A549 (cell line): ENCODE measurements around the gene GDF2. TPM values are rescaled to one million over a fixed set of nuclear protein-coding genes. Genes with fewer than 3 reads are reported as not detected.

Experiments used
- ATAC-seq, 2 experiments: fragments of 200-7000 bp in 1 of 2; fragments of >200 bp in 1 of 2; cut with Nextera tagmentation in 1 of 2; cut with Tn5 transposase in 1 of 2; 3 replicates each; pipeline versions ENCODE4 v1.8.0 to v1.9.1; 2018 to 2020; ENCODE audit warnings: mild to moderate bottlenecking in 1 of 2, moderate library complexity in 1 of 2
- CTCF ChIA-PET: fragments of 300-600 bp; sonication (Branson Sonifier 250); formaldehyde crosslinking; extraction: SDS; loops from one replicate; lab custom pipeline; 2021; ENCODE audit warnings: antibody characterized with exemption, inconsistent platforms; lab: Yijun Ruan, JAX
- POLR2A ChIA-PET: fragments of 350-600 bp; formaldehyde crosslinking; extraction: SDS; loops from one replicate; lab custom pipeline; 2021; ENCODE audit warnings: antibody characterized with exemption, inconsistent platforms; lab: Yijun Ruan, JAX
- DNase-seq, 2 experiments: peaks; one replicate each; pipeline versions ENCODE4 v3.0.0 to v3.0.0-alpha.2; 2011 to 2016; ENCODE audit warnings: low read depth in 1 of 2, low spot score in 1 of 2
- FAIRE-seq: peaks from 2 replicates; lab custom pipeline; 2011; peaks lifted over from hg19 to GRCh38; lab: Jason Lieb, UNC
- H3K27ac ChIP-seq, 2 experiments: fragments of >200 bp; sonication (Bioruptor Twin); formaldehyde crosslinking; 3 replicates each; pipeline ENCODE4 v1.5.1; 2016 to 2017
- H3K4me1 ChIP-seq: fragments of >200 bp; sonication (Bioruptor Twin); formaldehyde crosslinking; 3 replicates; pipeline ENCODE4 v1.6.1; 2016
- H3K4me2 ChIP-seq: fragments of >200 bp; sonication (Bioruptor Twin); formaldehyde crosslinking; 3 replicates; pipeline ENCODE4 v1.6.1; 2016
- H3K4me3 ChIP-seq: fragments of >200 bp; sonication (Bioruptor Twin); formaldehyde crosslinking; 3 replicates; pipeline ENCODE4 v1.5.1; 2016
- H3K9me3 ChIP-seq: fragments of >200 bp; sonication (Bioruptor Twin); formaldehyde crosslinking; 3 replicates; pipeline ENCODE4 v1.6.1; 2016
- CBX8 ChIP-seq: fragments of 200-600 bp; sonication (generic); IDR thresholded peaks from 2 replicates; pipeline ENCODE4 v1.6.1; 2016
- CEBPB ChIP-seq, 2 experiments: fragments of >200 bp in 1 of 2; sonication (Bioruptor Twin) in 1 of 2; formaldehyde crosslinking in 1 of 2; IDR thresholded peaks; 2 replicates each; pipeline ENCODE4 v1.6.1; 2012 to 2016
- CHD4 ChIP-seq: fragments of 200-600 bp; sonication (generic); IDR thresholded peaks from 2 replicates; pipeline ENCODE4 v1.6.1; 2016; ENCODE audit warnings: antibody characterized with exemption, mild to moderate bottlenecking, borderline replicate concordance
- EHMT2 ChIP-seq: fragments of 200-600 bp; sonication (generic); IDR thresholded peaks from 2 replicates; pipeline ENCODE4 v1.6.1; 2016; ENCODE audit warnings: antibody characterized with exemption, low read depth, mild to moderate bottlenecking, moderate library complexity
- ESRRA ChIP-seq: fragments of 150-350 bp; IDR thresholded peaks from 2 replicates; pipeline ENCODE4 v1.6.1; 2014; ENCODE audit warnings: mild to moderate bottlenecking, low read length, borderline replicate concordance
- FOSB ChIP-seq: fragments of 250-450 bp; sonication (Bioruptor Pico); IDR thresholded peaks from 2 replicates; pipeline ENCODE4 v1.5.0; 2020; ENCODE audit warnings: mild to moderate bottlenecking, moderate library complexity
- HEYL ChIP-seq: fragments of 250-450 bp; sonication (Bioruptor Pico); IDR thresholded peaks from 2 replicates; pipeline ENCODE4 v1.8.0; 2021; ENCODE audit warnings: mild to moderate bottlenecking, moderate library complexity
- HMGXB4 ChIP-seq: fragments of 250-450 bp; sonication (Bioruptor Pico); IDR thresholded peaks from 2 replicates; pipeline ENCODE4 v1.5.0; 2021; ENCODE audit warnings: mild to moderate bottlenecking, moderate library complexity, borderline replicate concordance
- KDM1A ChIP-seq: fragments of 200-600 bp; sonication (generic); IDR thresholded peaks from 2 replicates; pipeline ENCODE4 v1.6.1; 2016; ENCODE audit warnings: low read depth, mild to moderate bottlenecking
- MAFK ChIP-seq: fragments of 450-650 bp; IDR thresholded peaks from 2 replicates; pipeline ENCODE4 v1.6.1; 2014; ENCODE audit not compliant: partially characterized antibody
- MAZ ChIP-seq: fragments of 150-350 bp; IDR thresholded peaks from 2 replicates; pipeline ENCODE4 v1.6.1; 2014; ENCODE audit warnings: antibody characterized with exemption, low read depth, low read length, borderline replicate concordance
- NPAS2 ChIP-seq: fragments of 250-450 bp; sonication (Bioruptor Pico); IDR thresholded peaks from 2 replicates; pipeline ENCODE4 v1.8.0; 2022; ENCODE audit warnings: mild to moderate bottlenecking, moderate library complexity, borderline replicate concordance
- PBX3 ChIP-seq: IDR thresholded peaks from 2 replicates; pipeline ENCODE4 v1.6.1; 2012
- PHF8 ChIP-seq: fragments of 200-600 bp; sonication (generic); IDR thresholded peaks from 2 replicates; pipeline ENCODE4 v1.6.1; 2016; ENCODE audit warnings: low read depth, mild to moderate bottlenecking, antibody characterized with exemption, moderate library complexity, borderline replicate concordance
- POLR2AphosphoS2 ChIP-seq: conservative IDR thresholded peaks from 2 replicates; pipeline ENCODE4 v1.6.1; 2012; ENCODE audit warnings: low read length, improper control_type of control experiment, inconsistent platforms
- REST ChIP-seq: fragments of 200-600 bp; sonication (generic); IDR thresholded peaks from 2 replicates; pipeline ENCODE4 v1.6.1; 2016; ENCODE audit warnings: antibody characterized with exemption, mild to moderate bottlenecking, moderate library complexity
- RNF2 ChIP-seq: fragments of 200-600 bp; sonication (generic); IDR thresholded peaks from 2 replicates; pipeline ENCODE4 v1.6.1; 2016; ENCODE audit warnings: low read depth, mild to moderate bottlenecking, antibody characterized with exemption, moderate library complexity, borderline replicate concordance
- TFCP2L1 ChIP-seq: fragments of 250-450 bp; sonication (Bioruptor Pico); IDR thresholded peaks from 2 replicates; pipeline ENCODE4 v1.5.0; 2021; ENCODE audit warnings: mild to moderate bottlenecking
- WGBS: methylation state at CpG from one replicate; pipeline ENCODE4 v1.1.6; 2017; ENCODE audit errors: missing lambda C conversion rate; 5-methylcytosine and 5-hydroxymethylcytosine counted together
- polyA plus RNA-seq, 4 experiments: library from polyadenylated mRNA; depleted of rRNA in 3 of 4; stranded (reverse); fragments of >200 nt; fragmentation: RNase III in 1 of 4; extraction: RNeasy Plus Mini Kit Qiagen cat#74134 plus additional on column Dnase treatment in 1 of 4; gene quantifications; 2 replicates in 3 of 4; 3 replicates in 1 of 4; pipeline ENCODE4 v1.2.3, GENCODE V29; 2011 to 2017
- TF ChIP-seq, protein P1 (sequence below): fragments of 150-350 bp; IDR thresholded peaks from 2 replicates; pipeline ENCODE4 v1.6.1; 2014; ENCODE audit warnings: low read depth, mild to moderate bottlenecking, low read length
- TF ChIP-seq, protein P2 (sequence below): IDR thresholded peaks from 2 replicates; pipeline ENCODE4 v1.6.1; 2012

GDF2 gene
- polyA plus RNA-seq, 2 of the 4 experiments (the other 2 are of a cell fraction) = not detected

DNA sequence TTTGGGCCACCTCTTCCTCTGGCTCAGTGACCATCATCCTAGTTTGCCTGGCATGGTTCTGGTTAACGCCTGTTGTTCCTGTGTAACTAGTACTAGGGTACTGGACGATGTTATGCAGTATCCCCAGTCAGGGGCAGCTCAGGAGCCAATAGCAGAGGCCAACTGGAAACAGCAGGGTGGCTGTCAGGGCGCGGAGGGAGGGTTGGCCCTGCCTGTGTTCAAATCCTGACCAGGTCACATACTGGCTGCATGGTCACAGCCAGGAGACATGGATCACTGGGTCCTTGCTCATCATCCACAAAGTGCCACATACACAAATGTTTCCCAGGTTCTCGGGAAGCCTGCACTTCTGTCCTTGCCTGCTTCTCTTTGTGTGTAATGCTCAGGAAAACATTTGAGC is 13.7 kb downstream of the GDF2 start:
- no peak for TF ChIP-seq HMGXB4 (CRISPR knock-in tag)
- no peak for TF ChIP-seq POLR2AphosphoS2
- TF ChIP-seq PHF8 = no peak
- TF ChIP-seq MAFK = no peak
- TF ChIP-seq CEBPB (IDR thresholded peaks at IDR 0.05) = no peak
- TF ChIP-seq, protein P1, sequence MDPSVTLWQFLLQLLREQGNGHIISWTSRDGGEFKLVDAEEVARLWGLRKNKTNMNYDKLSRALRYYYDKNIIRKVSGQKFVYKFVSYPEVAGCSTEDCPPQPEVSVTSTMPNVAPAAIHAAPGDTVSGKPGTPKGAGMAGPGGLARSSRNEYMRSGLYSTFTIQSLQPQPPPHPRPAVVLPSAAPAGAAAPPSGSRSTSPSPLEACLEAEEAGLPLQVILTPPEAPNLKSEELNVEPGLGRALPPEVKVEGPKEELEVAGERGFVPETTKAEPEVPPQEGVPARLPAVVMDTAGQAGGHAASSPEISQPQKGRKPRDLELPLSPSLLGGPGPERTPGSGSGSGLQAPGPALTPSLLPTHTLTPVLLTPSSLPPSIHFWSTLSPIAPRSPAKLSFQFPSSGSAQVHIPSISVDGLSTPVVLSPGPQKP = no peak
- no peak for TF ChIP-seq MAZ
- TF ChIP-seq HEYL (CRISPR knock-in tag) = no peak
- TF ChIP-seq, all 56 proteins: peak for 0
- Histone ChIP-seq H3K4me1 (0 out of 3 replicates have a peak, but pooled peaks cover 1% of the 10 kb centered on the region), H3K4me2 (no peak overlapping the region), H3K27ac (no peak overlapping the region), H3K4me3 (no peak overlapping the region), H3K9me3 (no peaks in the 10 kb centered on the region)
- 40% methylated on average over 5 of the region's 5 CpGs for WGBS
- ChIA-PET CTCF (no interaction called here), POLR2A (no interaction called here)
- no peak for ATAC-seq
- no peak for FAIRE-seq
- no peak for DNase-seq

DNA sequence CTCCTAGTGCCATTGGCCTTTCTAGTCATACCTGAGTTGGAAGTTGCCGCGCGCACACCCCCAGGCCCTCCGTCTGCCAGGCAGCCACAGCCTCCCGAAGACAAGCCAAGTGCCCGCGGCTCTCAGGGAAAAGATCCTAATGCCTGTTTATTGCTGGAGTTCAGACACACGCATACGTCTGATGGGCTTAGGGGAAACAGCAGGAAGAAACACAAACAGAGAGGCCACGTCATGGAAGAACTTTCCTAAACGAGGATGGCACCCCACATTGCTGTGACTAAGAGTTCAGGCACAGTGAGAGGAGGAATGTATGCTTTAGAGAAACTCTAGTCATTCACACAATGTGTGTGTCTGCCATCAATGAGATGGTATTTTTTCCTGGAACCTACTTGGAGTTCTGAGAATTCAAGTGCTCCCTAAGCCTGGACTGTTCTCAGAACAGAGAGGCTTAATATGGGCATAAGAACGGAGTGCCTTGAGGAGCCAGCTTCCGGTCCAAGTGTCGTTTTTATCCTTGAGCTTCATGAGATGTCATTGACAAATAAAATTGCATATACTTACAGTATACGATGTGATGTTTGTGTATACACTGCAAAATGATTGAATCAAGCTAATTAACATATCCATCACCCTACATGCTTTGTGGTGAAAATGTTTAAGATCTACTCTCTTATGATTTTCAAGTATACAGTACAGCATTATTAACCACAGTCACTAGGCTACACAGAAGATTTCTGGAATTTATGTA is 14.3 kb downstream of the GDF2 start:
- no peak overlapping the region for H3K27ac ChIP-seq
- no peak for FAIRE-seq
- TF ChIP-seq, protein P2, sequence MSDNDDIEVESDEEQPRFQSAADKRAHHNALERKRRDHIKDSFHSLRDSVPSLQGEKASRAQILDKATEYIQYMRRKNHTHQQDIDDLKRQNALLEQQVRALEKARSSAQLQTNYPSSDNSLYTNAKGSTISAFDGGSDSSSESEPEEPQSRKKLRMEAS = no peak
- TF ChIP-seq TFCP2L1 (no peak), KDM1A (no peak), EHMT2 (no peak), FOSB (CRISPR knock-in tag) (no peak), CHD4 (no peak), ESRRA (no peak), NPAS2 (CRISPR knock-in tag) (no peak), RNF2 (no peak), REST (no peak), PBX3 (no peak), CBX8 (no peak)
- ATAC-seq = no peak
- WGBS = 69% methylated on average over 15 of the region's 15 CpGs
- H3K4me3 ChIP-seq = no peak overlapping the region
- ChIA-PET POLR2A (no interaction called here), CTCF (interaction anchor here (4.1 kb wide), 1 partner anchor 312 kb away, joined by 13 read pairs; no protein-coding TSS in a partner anchor)
- no peaks in the 10 kb centered on the region for H3K4me1 ChIP-seq
- DNase-seq = no peak
- H3K9me3 ChIP-seq = no peaks in the 10 kb centered on the region
- H3K4me2 ChIP-seq = no peak overlapping the region
